ENCODE data around the gene PDIA4.
"Not testable (repeated sequence)": the region's sequence is repeated elsewhere in the genome, so short reads cannot be mapped to it uniquely, and the experiment has no call there.

The PDIA4 gene, protein sequence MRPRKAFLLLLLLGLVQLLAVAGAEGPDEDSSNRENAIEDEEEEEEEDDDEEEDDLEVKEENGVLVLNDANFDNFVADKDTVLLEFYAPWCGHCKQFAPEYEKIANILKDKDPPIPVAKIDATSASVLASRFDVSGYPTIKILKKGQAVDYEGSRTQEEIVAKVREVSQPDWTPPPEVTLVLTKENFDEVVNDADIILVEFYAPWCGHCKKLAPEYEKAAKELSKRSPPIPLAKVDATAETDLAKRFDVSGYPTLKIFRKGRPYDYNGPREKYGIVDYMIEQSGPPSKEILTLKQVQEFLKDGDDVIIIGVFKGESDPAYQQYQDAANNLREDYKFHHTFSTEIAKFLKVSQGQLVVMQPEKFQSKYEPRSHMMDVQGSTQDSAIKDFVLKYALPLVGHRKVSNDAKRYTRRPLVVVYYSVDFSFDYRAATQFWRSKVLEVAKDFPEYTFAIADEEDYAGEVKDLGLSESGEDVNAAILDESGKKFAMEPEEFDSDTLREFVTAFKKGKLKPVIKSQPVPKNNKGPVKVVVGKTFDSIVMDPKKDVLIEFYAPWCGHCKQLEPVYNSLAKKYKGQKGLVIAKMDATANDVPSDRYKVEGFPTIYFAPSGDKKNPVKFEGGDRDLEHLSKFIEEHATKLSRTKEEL

DNA sequence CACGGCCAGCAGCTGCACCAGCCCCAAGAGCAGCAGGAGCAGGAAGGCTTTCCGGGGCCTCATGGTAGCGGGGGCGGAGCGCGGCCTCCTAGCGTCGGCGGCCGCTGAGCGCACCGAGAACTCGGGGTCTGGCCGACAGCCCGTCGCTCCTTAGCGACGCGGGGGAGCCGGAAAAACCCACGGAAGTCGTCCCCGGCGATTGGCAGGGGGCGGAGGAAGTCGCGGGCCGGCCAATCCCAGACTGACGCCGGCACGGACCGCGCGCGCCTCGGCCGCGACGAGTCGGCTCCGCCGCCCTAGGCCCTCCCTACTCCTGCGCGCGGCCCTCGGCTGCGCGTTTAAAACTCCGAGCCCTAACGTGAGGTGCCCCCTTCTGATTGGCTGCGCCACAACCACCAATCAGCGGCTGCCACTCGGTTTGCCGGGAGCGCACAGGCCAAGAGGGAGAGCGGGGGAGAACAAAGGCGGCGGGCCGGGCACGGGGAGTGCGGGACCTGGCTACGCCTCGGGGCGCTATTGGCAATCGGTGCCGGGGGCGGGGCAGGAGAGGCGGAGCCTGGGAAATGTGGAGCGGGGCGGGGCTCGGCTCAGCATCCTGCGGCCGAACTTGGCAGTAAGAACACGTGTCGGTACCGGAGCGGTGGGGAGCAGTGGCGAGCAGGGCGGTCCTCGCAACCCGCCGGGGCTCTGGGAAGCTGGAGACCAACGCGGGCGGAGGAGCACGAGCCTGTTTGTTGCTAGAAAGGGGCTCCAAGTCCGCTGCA lies at the start of gene PDIA4:
TSS of gene PDIA4 (minus strand) at position 160 of the 764 bp plus-strand sequence. CDS start at position 63, 97 bp downstream.
- peak; percentile 99 for DNase-seq

DNA sequence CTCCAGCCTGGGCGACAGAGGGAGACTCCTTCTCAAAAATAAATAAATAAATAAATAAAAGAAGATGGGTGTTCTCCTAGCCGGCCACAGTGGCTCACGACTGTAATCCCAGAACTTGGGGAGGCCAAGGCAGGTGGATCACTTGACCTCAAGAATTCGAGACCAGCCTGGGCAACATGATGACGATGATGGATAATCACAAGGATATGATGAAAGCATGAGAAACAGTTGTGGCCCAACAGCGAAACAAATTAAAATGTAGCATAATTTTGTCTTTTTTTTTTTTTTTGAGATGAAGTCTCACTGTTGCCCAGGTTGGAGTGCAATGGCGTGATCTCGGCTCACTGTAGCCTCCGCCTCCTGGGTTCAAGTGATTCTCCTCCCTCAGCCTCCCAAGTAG lies 49.3 kb upstream of the PDIA4 start:
- DNase-seq = no peak

DNA sequence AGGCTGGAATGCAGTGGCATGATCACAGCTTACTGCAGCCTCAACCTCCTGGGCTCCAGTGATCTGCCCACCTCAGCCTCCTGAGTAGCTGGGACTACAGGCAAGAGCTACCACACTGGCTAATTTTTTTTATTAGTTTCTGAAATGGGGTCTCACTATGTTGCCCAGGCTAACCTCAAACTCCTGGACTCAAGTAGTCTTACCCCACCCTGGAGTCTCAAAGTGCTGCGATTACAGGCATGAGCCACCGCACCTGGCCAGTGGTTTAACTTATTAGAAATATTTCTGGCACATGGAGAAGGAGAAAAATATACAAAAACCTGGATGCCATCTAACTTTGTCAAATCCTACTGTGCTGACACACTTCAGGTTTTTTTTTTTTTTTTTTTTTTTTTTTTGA lies 47.0 kb upstream of the PDIA4 start:
- DNase-seq = no peak

DNA sequence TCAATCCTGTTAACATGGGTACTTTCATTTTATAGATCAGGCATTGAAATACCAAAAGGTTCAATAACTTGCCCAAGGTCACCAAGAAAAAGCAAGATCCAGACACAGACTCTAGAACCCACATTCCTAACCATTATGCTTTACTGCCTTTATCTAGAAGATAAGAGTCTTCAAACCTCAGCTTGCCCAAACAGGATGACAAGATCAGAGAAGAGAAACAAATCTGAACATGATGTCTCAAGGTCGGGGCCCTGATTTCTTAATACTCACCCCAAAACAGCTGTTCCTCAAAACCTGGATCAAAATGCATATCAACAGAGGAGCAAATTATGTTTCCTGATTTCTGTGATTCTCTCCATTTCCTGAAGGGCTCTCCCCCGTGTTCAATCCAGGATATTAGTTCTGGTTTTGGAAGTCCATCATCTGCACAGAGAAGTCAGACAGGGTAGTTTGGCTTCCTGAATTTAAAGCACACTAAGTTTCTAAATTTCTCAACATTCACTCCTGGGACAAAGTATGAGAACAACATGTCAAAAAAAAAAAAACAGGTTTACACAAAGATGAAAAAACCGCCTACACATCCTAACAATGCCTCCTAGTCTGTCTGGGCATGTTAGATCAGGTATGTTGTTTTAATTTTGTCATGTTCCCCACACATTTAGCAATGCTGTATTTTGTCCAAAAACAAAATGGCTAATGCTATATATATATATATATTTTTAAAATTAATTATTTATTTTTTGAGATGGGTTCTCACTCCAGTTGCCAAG lies 46.0 kb upstream of the PDIA4 start:
- DNase-seq = no peak

DNA sequence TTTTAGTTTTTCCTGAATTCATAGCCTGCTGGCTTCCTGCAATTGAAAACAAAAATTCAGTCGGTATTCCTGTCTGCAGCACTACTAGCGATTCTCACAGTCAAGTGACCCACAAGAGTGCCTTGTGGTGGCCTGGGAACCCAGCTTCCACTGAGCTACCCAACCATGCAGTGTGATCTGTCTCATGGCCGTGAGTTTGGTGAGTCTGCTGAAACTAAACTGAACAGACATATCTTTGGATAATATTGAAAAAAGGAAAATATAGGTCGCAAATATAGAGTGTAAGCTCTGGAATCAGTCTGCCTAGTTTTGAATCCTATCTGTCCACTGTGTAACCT lies 44.1 kb upstream of the PDIA4 start:
- DNase-seq = no peak

DNA sequence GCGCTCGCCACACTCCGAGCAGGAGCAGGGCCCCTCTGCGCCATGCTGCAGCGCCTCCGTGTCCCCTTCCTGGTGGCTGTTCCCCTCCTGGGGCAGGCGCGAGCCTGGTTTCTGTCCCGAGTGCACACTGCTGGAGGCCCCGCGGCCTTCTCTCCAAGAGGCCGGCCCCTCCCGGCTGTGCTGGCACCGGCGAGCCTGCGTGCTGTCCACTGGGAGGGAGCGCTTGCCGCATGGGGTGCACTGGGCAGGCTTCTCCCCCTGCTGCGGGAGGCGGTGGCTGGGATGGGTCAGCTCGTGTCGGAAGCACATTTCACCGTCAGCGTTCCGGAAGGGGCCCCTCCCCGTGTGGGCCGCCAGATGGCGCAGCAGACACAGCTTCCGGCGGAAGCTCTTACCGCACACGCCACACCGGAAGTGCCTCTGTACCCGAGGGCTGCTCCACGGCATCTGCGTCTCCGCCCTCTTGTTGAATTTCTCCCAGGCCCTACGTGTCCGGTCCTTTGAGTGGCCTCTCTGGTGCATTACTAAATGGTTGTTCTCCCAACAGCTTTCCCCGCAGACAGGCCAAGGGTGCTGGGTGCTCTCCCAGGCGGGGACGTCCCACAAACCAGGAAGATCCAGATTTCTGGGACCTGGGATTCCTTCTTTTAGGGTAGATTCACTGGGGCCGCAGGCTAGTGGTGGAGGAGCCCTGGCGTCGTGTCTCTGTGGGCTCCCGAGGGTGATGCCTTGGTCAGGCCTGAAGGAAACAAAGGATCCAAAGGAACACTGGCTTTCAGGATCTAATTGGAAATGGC lies 43.5 kb upstream of the PDIA4 start:
- DNase-seq = peak; percentile 33

DNA sequence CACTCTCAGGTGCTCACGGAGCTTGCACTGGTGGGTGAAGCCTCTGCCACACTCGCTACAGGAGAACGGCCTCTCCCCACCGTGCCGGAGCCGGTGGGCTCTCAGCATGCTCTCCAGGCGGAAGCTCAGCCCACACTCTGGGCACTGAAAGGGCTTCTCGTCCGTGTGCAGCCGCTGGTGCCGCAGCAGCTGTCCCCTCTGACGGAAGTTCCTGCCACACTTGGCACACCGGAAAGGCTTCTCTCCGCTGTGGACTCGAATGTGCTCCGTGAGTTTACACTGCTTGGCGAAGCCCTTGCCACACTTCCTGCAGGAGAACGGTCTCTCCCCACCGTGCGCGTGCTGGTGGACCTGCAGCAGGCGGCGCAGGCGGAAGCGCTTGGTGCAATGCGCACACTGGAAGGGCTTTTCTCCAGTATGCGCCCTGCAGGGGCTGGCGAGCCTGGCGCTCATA lies 42.9 kb upstream of the PDIA4 start:
- no peak for DNase-seq

DNA sequence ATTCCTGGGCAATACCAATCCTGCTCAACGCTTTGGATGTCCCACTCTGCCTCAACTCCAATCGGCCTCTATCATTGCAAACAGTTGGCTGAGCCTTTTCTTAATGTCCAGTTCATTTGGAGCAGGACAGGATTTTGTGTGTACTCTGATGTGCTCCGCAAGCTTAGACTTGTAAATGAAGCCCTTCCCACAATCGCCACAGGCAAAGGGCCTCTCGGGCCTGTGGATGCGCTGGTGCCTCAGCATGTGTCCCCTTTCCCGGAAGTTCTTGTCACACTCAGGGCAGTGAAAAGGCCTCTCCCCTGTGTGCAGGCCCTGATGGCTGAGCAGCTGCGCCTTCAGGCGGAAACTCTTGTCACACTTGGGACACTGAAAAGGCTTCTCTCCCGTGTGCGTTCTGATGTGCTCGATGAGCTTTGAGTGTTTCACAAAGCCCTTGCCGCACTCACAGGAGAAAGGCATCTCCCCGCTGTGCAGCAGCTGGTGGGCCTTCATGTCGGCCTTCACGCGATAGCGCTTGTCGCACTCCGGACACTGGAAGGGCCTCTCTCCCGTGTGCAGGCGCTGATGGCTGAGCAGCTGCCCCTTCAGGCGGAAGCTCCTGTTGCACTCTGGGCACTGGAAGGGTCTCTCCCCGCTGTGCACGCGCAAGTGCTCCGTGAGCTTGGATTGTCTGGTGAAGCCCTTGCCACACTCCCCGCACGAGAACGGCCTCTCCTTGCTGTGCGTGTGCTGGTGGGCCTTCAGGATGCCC lies 42.2 kb upstream of the PDIA4 start:
- DNase-seq = no peak

DNA sequence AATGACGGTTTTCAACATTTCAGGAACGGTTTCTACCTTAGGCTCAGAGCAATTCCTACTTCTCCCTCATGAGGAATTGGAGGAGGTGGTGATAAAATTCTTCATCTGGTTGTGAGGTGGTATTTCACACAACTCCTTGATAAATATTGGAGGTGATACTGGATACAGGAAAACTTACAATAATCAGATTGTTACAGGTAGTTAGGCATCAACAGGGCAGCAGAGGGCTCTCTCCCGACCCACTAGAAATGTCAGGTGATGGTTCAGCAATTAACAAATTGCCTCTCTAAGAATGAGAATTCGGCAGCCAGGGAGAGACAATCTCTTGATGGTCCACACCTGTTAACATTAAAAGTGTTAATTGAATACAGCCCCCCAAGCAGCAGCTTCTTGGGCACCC lies 39.6 kb upstream of the PDIA4 start:
- DNase-seq = no peak

DNA sequence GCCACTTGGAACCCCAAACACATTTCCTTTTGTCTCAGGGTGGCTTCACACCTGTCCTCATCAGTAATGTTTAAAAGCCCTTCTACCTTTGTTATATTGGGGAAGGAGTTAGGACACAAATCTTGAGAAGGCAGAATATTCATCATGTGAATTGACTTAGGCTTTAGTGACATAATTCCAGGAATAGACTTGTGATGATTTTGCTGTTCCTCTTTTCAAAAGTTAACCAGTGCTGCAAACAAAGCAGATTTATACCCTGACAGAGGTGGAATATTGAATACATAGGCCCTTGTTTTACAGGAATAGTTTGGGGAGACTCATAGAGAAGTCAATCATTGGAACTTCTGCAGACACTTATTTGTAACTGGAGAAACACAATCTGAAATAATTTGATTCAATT lies 35.2 kb upstream of the PDIA4 start:
- no peak for DNase-seq

DNA sequence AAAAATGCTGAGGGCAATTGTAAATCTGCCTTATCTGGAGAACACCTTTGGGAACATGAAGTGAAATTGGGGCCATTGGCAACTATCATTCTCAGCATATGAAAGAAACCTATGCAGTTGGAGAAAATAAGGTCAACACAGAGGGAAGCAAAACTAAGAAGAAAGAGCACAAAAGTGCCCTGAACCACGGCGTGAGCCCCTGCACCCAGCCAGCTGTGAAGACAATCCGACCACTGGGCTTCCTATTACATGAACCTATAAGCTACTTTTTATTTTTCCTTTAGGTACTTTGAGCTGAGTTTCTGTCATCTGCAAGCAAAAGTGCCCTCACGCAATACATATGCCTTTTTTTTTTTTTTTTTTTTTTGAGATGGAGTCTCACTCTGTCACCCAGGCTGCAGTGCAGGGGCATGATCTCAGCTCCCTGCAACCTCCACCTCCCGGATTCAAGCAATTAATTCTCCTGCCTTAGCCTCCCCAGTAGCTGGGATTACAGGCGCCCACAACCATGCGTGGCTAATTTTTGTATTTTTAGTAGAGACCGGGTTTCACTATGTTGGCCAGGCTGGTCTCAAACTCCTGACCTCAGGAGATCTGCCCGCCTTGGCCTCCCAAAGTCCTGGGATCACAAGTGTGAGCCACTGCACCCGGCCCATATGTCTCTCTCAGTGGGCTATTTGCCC lies 34.1 kb upstream of the PDIA4 start:
- not testable (repeated sequence) for DNase-seq

DNA sequence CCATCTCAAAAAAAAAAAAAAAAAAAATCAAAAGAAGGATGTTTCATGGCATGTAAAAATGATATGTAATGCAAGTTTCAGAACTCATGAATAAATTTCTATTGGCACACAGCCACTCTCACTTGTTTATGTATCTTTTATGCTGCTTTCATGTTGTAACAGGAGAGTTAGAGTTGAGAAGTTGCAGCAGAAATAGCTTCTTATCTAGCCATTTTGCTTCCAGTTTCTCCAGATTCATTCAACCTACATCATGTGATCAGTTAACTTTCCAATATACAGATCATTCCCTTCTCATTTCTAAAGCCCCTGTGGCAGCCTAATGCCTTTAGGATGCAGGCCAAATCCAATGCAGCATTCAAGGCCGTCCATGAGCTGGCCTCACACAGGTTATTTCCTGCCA lies 31.9 kb upstream of the PDIA4 start:
- no peak for DNase-seq

DNA sequence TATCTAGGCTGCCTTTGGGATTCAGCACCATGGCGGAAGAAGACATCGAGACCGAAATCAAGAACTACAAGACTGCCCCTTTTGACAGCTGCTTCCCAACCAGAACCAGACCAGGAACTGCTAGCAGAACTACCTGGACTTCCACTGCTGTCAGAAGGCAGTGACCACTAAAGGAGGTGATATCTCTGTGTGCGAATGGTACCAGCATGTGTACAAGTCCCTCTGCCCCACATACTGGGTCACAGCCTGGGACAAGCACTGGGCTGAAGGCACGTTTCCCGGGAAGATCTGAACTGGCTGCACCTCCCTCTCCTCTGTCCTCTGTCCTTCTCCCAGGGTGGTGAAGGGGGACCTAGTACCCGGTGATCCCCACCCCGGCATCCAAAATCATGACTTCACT lies 25.6 kb upstream of the PDIA4 start:
- DNase-seq = no peak

DNA sequence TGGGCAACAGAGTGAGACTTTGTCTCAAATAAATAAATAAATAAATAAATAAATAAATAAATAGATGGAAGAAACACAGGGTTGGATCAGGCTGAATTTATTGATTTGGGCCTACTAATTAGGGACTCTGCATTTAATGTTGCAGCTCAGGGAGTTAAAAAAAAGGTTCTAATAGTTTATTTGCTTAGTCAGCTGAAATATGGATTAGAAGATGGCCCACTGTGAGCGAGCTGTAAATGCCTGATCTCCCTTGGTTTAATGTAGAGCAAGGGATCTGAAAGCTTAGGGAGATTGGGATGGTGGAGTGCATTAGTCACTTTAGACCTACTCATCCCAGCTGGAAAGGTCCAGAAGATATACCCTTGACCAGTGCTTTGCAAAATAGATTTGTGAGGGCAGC lies 25.1 kb upstream of the PDIA4 start:
- DNase-seq = no peak

DNA sequence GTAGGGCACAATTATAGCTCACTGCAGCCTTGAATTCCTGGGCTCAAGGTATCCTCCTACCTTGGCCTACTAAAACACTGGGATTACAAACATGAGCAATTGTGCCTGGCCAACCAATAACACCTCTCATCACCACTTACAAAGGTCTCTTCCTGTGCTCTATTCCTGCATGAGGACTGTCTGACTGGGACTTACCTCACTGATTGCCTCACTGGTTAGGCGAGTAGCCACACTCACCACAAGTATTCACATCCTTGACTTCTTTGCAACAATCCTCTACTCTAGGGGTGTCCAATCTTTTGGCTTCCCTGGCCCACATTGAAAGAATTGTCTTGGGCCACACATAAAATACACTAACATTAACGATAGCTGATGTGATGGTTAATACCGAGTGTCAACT lies 22.6 kb upstream of the PDIA4 start:
- no peak for DNase-seq

DNA sequence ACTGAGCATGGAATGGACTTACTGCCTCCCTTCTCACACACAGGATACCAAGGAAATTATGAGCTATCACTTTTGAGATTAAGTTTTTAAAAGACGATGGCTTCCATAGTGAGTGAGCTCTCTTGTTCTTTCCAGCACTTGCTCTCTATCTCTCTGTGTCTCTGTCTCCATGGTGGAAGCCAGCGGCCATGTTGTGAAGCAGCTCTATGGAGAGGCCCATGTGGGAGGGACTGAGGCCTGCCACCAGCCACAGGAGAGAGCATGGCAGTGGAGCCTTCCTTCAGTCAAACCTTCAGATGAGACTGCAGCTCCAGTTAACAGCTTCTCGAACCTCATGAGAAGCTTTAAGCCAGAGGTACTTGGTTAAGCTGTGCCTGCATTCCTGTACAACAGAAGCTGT lies 20.5 kb upstream of the PDIA4 start:
- DNase-seq = no peak

DNA sequence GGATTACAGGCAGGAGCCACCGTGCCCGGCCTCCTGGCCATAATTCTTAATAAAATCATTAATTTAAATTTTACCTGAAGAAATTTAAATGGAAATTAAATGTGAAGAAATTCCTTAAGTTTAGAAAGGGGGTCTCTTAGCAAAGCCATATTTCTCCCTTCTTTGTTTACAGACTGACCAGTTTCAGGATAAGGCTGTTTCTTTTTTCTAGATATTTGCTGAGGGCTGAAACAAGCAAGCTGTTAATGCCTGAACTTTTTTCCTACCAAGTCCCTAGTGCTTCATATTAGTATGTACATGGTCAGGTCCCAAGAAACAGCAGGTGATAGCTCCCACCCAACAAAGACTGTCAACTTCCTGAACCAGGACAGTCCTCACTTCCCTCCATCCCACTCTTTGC lies 18.1 kb upstream of the PDIA4 start:
- DNase-seq = no peak

DNA sequence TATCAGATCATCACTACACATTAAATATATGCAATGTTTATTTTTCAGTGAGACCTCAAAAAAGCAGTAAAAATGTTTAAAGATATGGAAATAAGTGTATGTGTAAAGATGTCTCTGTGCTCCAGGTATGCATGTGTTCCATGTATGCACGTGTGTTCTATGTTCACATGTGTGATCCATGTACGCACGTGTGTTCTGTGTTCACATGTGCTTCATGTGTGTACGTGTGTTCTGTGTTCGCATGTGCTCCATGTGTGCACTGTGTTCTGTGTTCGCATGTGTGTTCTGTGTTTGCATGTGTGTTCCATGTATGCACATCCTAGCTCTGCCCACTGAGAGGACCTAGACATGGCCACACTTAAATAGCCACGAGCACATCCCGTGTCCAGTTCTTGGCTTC lies 15.6 kb upstream of the PDIA4 start:
- no peak for DNase-seq

DNA sequence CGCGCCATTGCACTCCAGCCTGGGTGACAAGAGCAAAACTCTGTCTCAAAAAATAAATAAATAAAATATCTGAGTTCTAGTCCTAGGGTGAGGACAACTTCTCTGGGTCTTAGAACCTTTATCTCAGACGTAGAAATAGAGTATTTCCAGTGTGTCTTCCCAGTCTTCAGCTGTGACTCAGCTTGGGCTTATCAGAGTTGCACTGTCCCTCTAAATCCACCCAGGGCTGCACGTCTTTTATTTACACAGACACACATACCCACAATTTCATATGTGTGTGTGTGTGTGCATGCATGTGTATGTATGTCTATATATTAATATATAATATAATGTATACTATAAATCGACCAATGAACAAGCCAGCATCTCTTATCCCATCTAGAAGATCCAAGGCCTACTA lies 13.0 kb upstream of the PDIA4 start:
- DNase-seq = no peak

DNA sequence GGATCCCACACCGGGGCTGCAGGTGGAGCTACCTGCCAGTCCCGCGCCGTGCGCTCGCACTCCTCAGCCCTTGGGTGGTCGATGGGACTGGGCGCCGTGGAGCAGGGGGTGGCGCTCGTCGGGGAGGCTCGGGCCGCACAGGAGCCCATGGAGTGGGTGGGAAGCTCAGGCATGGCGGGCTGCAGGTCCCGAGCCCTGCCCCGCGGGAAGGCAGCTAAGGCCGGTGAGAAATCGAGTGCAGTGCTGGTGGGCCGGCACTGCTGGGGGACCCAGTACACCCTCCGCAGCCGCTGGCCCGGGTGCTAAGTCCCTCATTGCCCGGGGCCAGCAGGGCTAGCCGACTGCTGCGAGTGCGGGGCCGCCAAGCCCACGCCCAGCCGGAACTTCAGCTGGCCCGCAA lies 10.3 kb upstream of the PDIA4 start:
- not testable (repeated sequence) for DNase-seq

DNA sequence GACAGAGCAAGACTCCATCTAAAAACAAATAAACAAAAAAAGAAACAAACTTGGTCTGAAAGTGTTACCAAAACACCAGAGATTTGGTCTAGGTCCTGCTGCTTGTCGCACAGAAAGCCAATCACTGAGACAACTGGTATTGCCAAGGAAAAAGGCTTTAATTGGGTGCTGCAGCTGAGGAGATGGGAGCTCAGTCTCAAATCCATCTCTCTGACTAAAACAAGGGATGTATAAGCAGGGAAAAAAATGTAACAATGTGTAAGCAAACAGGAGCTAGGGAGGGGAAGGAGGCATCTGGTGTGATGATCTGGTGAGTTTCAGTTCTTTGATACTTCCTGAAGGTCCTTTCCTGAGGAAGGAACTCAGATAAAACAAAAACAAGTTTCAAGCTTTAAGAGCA lies 8.4 kb upstream of the PDIA4 start:
- DNase-seq = no peak

All from activated CD4-positive, alpha-beta T cell treated with anti-CD3 and anti-CD28 coated beads for 1 hour (primary cell).